OCI-LY3 (cell line): ENCODE results near the gene AHNAK2.
"Not testable (repeated sequence)": the region's sequence is repeated elsewhere in the genome, so short reads cannot be mapped to it uniquely, and the experiment has no call there.

Source experiments
- H2AFZ ChIP-seq: fragments of 200-600, 300-600 bp; shearing (Covaris generic); 2 replicates; pipeline ENCODE4 v1.6.0; 2014; ENCODE audit warnings: antibody characterized with exemption, low read depth, low read length
- H3K27ac ChIP-seq: fragments of 200-600, 300-600 bp; sonication (generic); 2 replicates; pipeline ENCODE4 v1.5.1; 2014; ENCODE audit warnings: mild to moderate bottlenecking, low read length, moderate library complexity, mixed read lengths
- H3K27me3 ChIP-seq: fragments of 200-600, 300-600 bp; sonication (generic); 2 replicates; pipeline ENCODE4 v1.6.1; 2014; ENCODE audit warnings: low read depth, low read length, mixed read lengths
- H3K36me3 ChIP-seq: fragments of 200-600, 300-600 bp; sonication (generic); replicated peaks from 2 replicates; pipeline ENCODE3; 2014; ENCODE audit warnings: low read depth, low read length, mixed read lengths
- H3K4me1 ChIP-seq: fragments of 300-600, 200-600 bp; sonication (generic); 2 replicates; pipeline ENCODE4 v1.6.1; 2014; ENCODE audit warnings: low read length, mixed read lengths
- H3K4me2 ChIP-seq: fragments of 200-600, 300-600 bp; sonication (generic); 2 replicates; pipeline ENCODE4 v1.6.1; 2014; ENCODE audit warnings: low read length, mixed read lengths
- H3K4me3 ChIP-seq: fragments of 300-600, 200-600 bp; sonication (generic); 2 replicates; pipeline ENCODE4 v1.5.1; 2014; ENCODE audit warnings: antibody characterized with exemption, mild to moderate bottlenecking, low read length, moderate library complexity
- H3K79me2 ChIP-seq: fragments of 300-600, 200-600 bp; shearing (Covaris generic); 2 replicates; pipeline ENCODE4 v1.6.1; 2014; ENCODE audit warnings: mild to moderate bottlenecking, low read length, mixed read lengths
- H3K9ac ChIP-seq: fragments of 300-600, 200-600 bp; shearing (Covaris generic); 2 replicates; pipeline ENCODE4 v1.6.0; 2014; ENCODE audit warnings: mild to moderate bottlenecking, low read length, moderate library complexity
- H3K9me3 ChIP-seq: fragments of 200-600, 300-600 bp; shearing (Covaris generic); 2 replicates; pipeline ENCODE4 v1.6.1; 2014; ENCODE audit warnings: low read length, mixed read lengths; ENCODE audit not compliant: insufficient read depth
- H4K20me1 ChIP-seq: fragments of 200-600, 300-600 bp; sonication (generic); 2 replicates; pipeline ENCODE4 v1.6.1; 2016; ENCODE audit warnings: low read length, mixed read lengths; ENCODE audit not compliant: insufficient read depth
- EZH2phosphoT487 ChIP-seq: fragments of 200-600 bp; shearing (Covaris generic); IDR thresholded peaks from 2 replicates; pipeline ENCODE4 v1.6.1; 2018; ENCODE audit warnings: antibody characterized with exemption, mixed run types, low read depth

AHNAK2 gene

DNA sequence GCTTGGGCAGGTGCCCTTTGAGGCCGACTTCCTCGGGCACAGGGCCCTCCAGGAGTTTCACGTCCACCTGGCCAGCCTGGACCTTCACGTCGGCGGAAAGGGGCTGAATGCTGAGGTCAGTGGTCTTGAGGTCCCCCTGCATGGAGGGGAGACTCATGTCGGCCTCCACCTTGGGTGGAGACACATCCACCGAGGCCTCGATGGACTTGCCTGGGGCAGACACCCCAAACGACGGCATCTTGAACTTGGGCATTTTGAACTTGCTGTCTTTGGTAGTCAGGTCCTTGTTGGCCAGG lies 29.5 kb downstream of the AHNAK2 start:
- H3K9ac ChIP-seq = no peak overlapping the region
- H2AFZ ChIP-seq = no peak overlapping the region
- no peaks in the 10 kb centered on the region for H3K36me3 ChIP-seq
- no peaks in the 10 kb centered on the region for H3K9me3 ChIP-seq
- no peak overlapping the region for H3K4me3 ChIP-seq
- no peaks in the 10 kb centered on the region for H4K20me1 ChIP-seq
- no peaks in the 10 kb centered on the region for H3K4me1 ChIP-seq
- TF ChIP-seq EZH2phosphoT487 = no peak
- H3K79me2 ChIP-seq = no peaks in the 10 kb centered on the region
- H3K27me3 ChIP-seq = no peaks in the 10 kb centered on the region
- no peak overlapping the region for H3K4me2 ChIP-seq
- no peak overlapping the region for H3K27ac ChIP-seq

DNA sequence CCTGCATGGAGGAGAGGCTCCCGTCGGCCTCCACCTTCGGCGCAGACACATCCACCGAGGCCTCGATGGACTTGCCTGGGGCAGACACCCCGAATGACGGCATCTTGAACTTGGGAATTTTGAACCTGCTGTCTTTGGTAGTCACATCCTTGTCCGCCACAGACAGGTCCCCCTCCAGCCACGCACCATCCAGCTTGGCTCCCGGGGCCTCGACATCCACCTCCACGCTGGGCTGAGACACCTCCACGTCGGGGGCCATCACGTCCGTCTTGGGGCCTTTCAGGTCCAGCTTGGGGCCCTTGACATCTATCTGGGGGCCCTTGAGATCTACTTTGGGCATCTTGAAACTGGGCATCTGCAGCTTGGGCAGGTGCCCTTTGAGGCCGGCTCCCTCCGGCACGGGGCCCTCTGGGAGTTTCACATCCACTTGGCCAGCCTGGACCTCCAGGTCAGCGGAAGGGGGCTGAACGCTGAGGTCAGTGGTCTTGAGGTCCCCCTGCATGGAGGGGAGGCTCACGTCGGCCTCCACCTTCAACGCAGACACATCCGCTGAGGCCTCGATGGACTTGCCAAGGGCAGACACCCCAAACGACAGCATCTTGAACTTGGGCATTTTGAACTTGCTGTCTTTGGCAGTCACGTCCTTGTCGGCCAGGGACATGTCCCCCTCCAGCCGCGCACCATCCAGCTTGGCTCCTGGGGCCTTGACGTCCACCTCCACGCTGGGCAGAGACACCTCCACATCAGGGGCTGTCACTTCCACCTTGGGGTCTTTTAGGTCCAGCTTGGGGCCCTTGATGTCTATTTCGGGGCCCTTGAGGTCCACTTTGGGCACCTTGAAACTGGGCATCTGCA lies 30.1 kb downstream of the AHNAK2 start:
- not testable (repeated sequence) for H3K27ac ChIP-seq, H3K4me1 ChIP-seq, H4K20me1 ChIP-seq, H3K9me3 ChIP-seq, H3K4me3 ChIP-seq, H2AFZ ChIP-seq, H3K36me3 ChIP-seq, H3K9ac ChIP-seq, H3K79me2 ChIP-seq, H3K4me2 ChIP-seq, H3K27me3 ChIP-seq

DNA sequence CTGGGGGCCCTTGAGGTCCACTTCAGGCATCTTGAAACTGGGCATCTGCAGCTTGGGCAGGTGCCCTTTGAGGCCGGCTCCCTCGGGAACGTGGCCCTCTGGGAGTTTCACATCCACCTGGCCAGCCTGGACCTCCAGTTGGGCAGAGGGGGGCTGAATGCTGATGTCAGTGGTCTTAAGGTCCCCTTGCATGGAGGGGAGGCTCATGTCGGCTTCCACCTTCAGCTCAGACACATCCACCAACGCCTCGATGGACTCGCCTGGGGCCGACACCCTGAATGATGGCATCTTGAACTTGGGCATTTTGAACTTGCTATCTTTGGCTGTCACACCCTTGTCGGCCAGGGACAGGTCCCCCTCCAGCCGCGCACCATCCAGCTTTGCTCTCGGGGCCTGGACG lies 31.0 kb downstream of the AHNAK2 start:
- not testable (repeated sequence) for H2AFZ ChIP-seq, H3K9ac ChIP-seq, H3K4me1 ChIP-seq, H3K36me3 ChIP-seq, H3K27me3 ChIP-seq, H3K4me2 ChIP-seq, H3K9me3 ChIP-seq, H3K27ac ChIP-seq, H4K20me1 ChIP-seq, H3K79me2 ChIP-seq, H3K4me3 ChIP-seq

DNA sequence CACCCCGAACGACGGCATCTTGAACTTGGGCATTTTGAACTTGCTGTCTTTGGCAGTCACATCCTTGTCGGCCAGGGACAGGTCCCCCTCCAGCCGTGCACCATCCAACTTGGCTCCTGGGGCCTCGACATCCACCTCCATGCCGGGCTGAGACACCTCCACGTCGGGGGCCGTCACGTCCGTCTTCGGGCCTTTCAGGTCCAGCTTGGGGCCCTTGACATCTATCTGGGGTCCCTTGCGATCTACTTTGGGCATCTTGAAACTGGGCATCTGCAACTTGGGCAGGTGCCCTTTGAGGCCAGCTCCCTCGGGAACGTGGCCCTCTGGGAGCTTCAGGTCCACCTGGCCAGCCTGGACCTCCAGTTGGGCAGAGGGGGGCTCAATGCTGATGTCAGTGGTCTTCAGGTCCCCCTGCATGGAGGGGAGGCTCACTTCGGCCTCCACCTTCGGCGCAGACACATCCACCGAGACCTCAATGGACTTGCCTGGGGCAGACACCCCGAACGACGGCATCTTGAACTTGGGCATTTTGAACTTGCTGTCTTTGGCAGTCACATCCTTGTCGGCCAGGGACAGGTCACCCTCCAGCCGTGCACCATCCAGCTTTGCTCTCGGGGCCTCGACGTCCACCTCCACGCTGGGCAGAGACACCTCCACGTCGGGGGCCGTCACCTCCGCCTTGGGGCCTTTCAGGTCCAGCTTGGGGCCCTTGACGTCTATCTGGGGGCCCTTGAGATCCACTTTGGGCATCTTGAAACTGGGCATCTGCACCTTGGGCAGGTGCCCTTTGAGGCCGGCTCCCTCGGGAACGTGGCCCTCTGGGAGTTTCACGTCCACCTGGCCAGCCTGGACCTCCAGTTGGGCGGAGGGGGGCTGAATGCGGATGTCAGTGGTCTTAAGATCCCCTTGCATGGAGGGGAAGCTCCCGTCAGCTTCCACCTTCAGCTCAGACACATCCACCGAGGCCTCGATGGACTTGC lies 31.9 kb downstream of the AHNAK2 start:
- H3K4me2 ChIP-seq, H3K36me3 ChIP-seq, H4K20me1 ChIP-seq, H3K4me3 ChIP-seq, H3K27ac ChIP-seq, H3K4me1 ChIP-seq, H3K9me3 ChIP-seq, H3K27me3 ChIP-seq, H3K9ac ChIP-seq, H2AFZ ChIP-seq, H3K79me2 ChIP-seq: not testable (repeated sequence)

DNA sequence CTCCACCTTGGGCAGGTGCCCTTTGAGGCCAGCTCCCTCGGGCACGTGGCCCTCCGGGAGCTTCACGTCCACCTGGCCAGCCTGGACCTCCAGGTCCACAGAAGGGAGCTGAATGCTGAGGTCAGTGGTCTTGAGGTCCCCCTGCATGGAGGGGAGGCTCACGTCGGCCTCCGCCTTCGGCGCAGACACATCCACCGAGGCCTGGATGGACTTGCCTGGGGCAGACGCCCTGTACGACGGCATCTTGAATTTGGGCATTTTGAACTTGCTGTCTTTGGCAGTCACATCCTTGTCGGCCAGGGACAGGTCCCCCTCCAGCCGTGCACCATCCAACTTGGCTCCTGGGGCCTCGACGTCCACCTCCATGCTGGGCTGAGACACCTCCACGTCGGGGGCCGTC lies 32.9 kb downstream of the AHNAK2 start:
- H4K20me1 ChIP-seq, H3K9me3 ChIP-seq, H3K4me1 ChIP-seq, H3K9ac ChIP-seq, H3K27ac ChIP-seq, H3K4me2 ChIP-seq, H2AFZ ChIP-seq, H3K27me3 ChIP-seq, H3K79me2 ChIP-seq, H3K36me3 ChIP-seq, H3K4me3 ChIP-seq: not testable (repeated sequence)

DNA sequence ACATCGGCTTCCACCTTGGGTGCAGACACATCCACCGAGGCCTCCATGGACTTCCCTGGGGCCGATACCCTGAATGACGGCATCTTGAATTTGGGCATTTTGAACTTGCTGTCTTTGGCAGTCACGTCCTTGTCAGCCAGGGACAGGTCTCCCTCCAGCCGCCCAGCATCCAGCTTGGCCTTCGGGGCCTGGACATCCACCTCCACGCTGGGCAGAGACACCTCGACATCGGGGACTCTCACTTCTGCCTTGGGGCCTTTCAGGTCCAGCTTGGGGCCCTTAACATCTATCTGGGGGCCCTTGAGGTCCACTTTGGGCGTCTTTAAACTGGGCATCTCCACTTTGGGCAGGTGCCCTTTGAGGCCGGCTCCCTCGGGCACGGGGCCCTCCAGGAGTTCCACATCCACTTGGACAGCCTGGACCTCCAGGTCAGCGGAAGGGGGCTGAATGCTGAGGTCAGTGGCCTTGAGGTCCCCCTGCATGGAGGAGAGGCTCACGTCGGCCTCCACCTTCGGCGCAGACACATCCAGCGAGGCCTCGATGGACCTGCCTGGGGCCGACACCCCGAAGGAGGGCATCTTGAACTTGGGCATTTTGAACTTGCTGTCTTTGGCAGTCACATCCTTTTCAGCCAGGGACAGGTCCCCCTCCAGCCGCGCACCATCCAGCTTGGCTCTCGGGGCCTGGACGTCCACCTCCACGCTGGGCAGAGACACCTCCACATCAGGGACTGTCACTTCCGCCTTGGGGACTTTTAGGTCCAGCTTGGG lies 33.6 kb downstream of the AHNAK2 start:
- H3K4me1 ChIP-seq, H3K27ac ChIP-seq, H3K9me3 ChIP-seq, H3K79me2 ChIP-seq, H3K4me3 ChIP-seq, H3K9ac ChIP-seq, H3K36me3 ChIP-seq, H2AFZ ChIP-seq, H3K4me2 ChIP-seq, H4K20me1 ChIP-seq: not testable (repeated sequence)
- peaks cover 15% of the 10 kb centered on the region for H3K27me3 ChIP-seq

DNA sequence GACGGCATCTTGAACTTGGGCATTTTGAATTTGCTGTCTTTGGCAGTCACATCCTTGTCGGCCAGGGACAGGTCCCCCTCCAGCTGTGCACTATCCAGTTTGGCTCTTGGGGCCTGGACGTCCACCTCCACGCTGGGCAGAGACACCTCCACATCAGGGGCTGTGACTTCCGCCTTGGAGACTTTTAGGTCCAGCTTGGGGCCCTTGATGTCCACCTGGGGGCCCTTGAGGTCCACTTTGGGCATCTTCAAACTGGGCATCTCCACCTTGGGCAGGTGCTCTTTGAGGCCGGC lies 34.2 kb downstream of the AHNAK2 start:
- H3K9me3 ChIP-seq, H4K20me1 ChIP-seq, H3K4me2 ChIP-seq, H3K4me1 ChIP-seq, H3K36me3 ChIP-seq, H3K4me3 ChIP-seq, H2AFZ ChIP-seq, H3K79me2 ChIP-seq, H3K9ac ChIP-seq, H3K27ac ChIP-seq: not testable (repeated sequence)
- peaks cover 22% of the 10 kb centered on the region for H3K27me3 ChIP-seq

DNA sequence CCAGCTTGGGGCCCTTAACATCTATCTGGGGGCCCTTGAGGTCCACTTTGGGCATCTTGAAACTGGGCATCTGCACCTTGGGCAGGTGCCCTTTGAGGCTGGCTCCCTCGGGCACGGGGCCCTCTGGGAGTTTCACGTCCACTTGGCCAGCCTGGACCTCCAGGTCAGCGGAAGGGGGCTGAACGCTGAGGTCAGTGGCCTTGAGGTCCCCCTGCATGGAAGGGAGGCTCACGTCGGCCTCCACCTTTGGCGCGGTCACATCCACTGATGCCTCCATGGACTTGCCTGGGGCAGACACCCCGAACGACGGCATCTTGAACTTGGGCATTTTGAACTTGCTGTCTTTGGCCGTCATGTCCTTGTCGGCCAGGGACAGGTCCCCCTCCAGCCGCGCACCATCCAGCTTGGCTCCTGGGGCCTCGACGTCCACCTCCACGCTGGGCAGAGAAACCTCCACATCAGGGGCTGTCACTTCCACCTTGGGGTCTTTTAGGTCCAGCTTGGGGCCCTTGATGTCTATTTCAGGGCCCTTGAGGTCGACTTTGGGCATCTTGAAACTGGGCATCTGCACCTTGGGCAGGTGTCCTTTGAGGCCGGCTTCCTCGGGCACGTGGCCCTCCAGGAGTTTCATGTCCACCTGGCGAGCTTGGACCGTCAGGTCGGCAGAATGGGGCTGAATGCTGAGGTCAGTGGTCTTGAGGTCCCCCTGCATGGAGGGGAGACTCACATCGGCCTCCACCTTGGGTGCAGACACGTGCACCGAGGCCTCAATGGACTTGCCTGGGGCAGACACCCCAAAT lies 34.8 kb downstream of the AHNAK2 start:
- not testable (repeated sequence) for H2AFZ ChIP-seq, H3K9me3 ChIP-seq, H3K4me3 ChIP-seq, H3K4me1 ChIP-seq, H3K79me2 ChIP-seq, H3K9ac ChIP-seq, H4K20me1 ChIP-seq, H3K27ac ChIP-seq, H3K4me2 ChIP-seq, H3K36me3 ChIP-seq
- peaks cover 27% of the 10 kb centered on the region for H3K27me3 ChIP-seq
